Heart left ventricle (tissue), 16 donors: ENCODE results near the gene HOMER1. TPM values are rescaled to one million over a fixed set of nuclear protein-coding genes. Genes with fewer than 3 reads are reported as not detected.

ENCODE experiments used
- ATAC-seq, 4 donors: fragments of 200-7000 bp; cut with Tn5 transposase; one replicate each; pipeline ENCODE4 v1.9.1; 2020 to 2022; ENCODE audit warnings: moderate library complexity in 4 of 4, mild to moderate bottlenecking in 3 of 4, moderate number of reproducible peaks in 1 of 4
- DNase-seq, 5 donors: peaks; one replicate each; pipeline ENCODE4 v3.0.0-alpha.2; 2020
- H3K27ac ChIP-seq, 12 donors: fragments of 200-600 bp; sonication (generic) in 4 of 12; one replicate each; pipeline versions ENCODE4 v1.5.0 to v1.8.0; 2016 to 2022; ENCODE audit warnings: mild to moderate bottlenecking in 2 of 12
- H3K27me3 ChIP-seq, 9 donors: fragments of 200-600 bp; sonication (generic) in 2 of 9; one replicate each; pipeline versions ENCODE4 v1.5.1 to v1.8.0; 2016 to 2022; ENCODE audit warnings: mild to moderate bottlenecking in 3 of 9
- H3K36me3 ChIP-seq, 9 donors: fragments of 200-600 bp; sonication (generic) in 2 of 9; one replicate each; pipeline versions ENCODE4 v1.5.0 to v1.8.0; 2018 to 2022; ENCODE audit warnings: mild to moderate bottlenecking in 2 of 9
- H3K4me1 ChIP-seq, 12 donors: fragments of 200-600 bp; sonication (generic) in 4 of 12; one replicate each; pipeline versions ENCODE4 v1.5.0 to v1.8.0; 2016 to 2022; ENCODE audit warnings: mild to moderate bottlenecking in 3 of 12
- H3K4me3 ChIP-seq, 12 donors: fragments of 200-600 bp; sonication (generic) in 4 of 12; one replicate each; pipeline versions ENCODE4 v1.5.0 to v1.8.0; 2017 to 2022; ENCODE audit warnings: mild to moderate bottlenecking in 9 of 12, moderate library complexity in 4 of 12
- H3K9me3 ChIP-seq, 12 donors: fragments of 200-600 bp; sonication (generic) in 4 of 12; one replicate each; pipeline versions ENCODE4 v1.5.0 to v1.8.0; 2016 to 2022; ENCODE audit warnings: mild to moderate bottlenecking in 1 of 12
- CTCF ChIP-seq, 12 donors: fragments of 200-600 bp; sonication (generic) in 4 of 12; IDR thresholded peaks; one replicate each; pipeline versions ENCODE4 v1.5.0 to v1.8.0; 2018 to 2022; ENCODE audit warnings: antibody characterized with exemption in 12 of 12, mild to moderate bottlenecking in 5 of 12
- POLR2A ChIP-seq, 2 donors: fragments of 450-650 bp; IDR thresholded peaks; one replicate each; pipeline ENCODE4 v1.6.1; 2017; ENCODE audit warnings: antibody characterized with exemption in 2 of 2, mild to moderate bottlenecking in 2 of 2, moderate library complexity in 2 of 2
- WGBS, 4 donors: extraction: QIAGEN DNeasy Blood & Tissue Kit in 2 of 4; methylation state at CpG; one replicate each; pipeline versions ENCODE4 v1.1.5 to v1.1.7; 2013 to 2018; 5-methylcytosine and 5-hydroxymethylcytosine counted together
- intact Hi-C, 10 donors: fragments of 100-400 bp; cut with DNase I; formaldehyde crosslinking; loops; one replicate each; pipeline versions ENCODE4 v1.11.1 to v1.14.2; 2022
- polyA plus RNA-seq, 2 donors: library from polyadenylated mRNA; stranded (reverse); fragments of 200-250 nt; gene quantifications; one replicate each; pipeline ENCODE4 v1.2.3, GENCODE V29; 2013
- total RNA-seq, 9 donors: library from RNA; depleted of rRNA in 2 of 9; stranded (reverse); fragments of >200 nt in 2 of 9; fragmentation: NEBNext Ultra II Directional in 3 of 9; extraction: Animal tissue kit (Norgen Biotek cat#: 25700) in 3 of 9; gene quantifications; one replicate each; pipeline versions ENCODE4 v1.1.0 to v1.2.4, GENCODE V29; 2016 to 2023
- donor health status: ischemic (EF 13 %, LVEDD 7.1; RV severe dilation, severe dysfunction).
- donor health status: healthy with polysubstance abuse.
- donor health status: DM: no; HTN: yes; CAD: no.
- donor health status: DM: no; HTN: no; CAD: no.
- donor health status: ischemic (EF 25% LVEDD 6.9; RV normal size, moderate dysfunction).
- donor health status: ischemic (EF 25% LVEDD 5.7; RV mildly dilated, moderate dysfunction).
- donor health status: healthy.
- donor health status: DM: yes; HTN: yes; CAD: no.
- donor health status: ischemic (EF 35%, LVEDD 5.7; RV mildly dilated, moderate dysfunction).
- donor health status: nonischemic (EF 11% LVEDD 7.7; RV severe dilation, severe dysfunction).
- donor health status: DM: yes; HTN: yes; CAD: no.
- donor health status: PGD.
- donor health status: ischemic (EF 29% LVEDD 5.4; RV normal size, mild dysfunction).
- donor health status: nonischemic (EF 23%, LVEDD 6.1; RV moderate dilation, normal function).

Gene HOMER1
- total and polyA plus RNA-seq, 11 donors = 12.1 to 83.5 (median 51.0) TPM

DNA sequence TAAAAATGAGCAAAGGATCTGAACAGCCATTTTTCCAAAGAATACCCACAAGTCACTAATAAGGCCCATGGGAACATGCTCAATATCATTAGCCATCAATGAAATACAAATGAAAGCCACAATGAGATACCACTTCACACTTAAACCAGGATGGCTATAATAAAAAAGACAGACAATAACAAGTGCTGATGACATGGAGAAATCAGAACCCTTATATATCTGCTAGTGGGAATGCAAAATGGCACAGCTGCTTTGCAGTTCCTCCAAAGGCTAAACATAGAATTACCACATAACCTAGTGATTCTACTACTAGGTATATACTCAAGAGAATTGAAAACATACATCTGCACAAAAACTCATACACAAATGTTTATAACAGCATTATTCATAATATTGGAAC, 83.7 kb downstream of the HOMER1 start:
- H3K4me3 ChIP-seq = no peak overlapping the region
- no peak for DNase-seq
- ATAC-seq = no peak
- no peak for TF ChIP-seq CTCF (IDR thresholded peaks at IDR 0.05)
- no peak for TF ChIP-seq POLR2A (IDR thresholded peaks at IDR 0.05)
- peaks cover 0 to 4% (median 0%) of the 10 kb centered on the region in 9 donors for H3K36me3 ChIP-seq
- intact Hi-C loops = no loop called here
- H3K9me3 ChIP-seq = no peaks in the 10 kb centered on the region
- H3K27me3 ChIP-seq = no peaks in the 10 kb centered on the region
- no peak overlapping the region for H3K27ac ChIP-seq
- H3K4me1 ChIP-seq = peaks cover 0 to 7% (median 0%) of the 10 kb centered on the region in 12 donors

DNA sequence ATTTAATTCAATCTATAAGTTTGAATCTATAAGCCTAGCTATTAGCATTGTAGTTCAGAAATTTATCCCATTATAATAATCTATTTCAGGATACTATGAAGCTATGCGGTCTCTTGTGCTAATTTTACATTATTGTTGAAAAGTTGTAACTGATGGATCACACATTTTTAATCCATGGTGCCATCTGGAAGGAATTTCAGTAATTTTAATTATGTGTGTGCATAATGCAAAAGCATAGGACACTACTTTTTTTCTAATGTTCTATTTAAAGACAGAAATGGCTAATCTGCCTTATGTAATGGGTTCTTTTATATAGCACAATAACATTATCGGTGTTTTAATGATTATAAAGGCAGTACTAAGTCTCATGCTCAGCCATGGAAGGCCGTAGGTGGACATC, 90.6 kb downstream of the HOMER1 start:
- Histone ChIP-seq H3K27me3 (no peaks in the 10 kb centered on the region), H3K4me1 (peaks cover 0 to 19% (median 3%) of the 10 kb centered on the region in 12 donors), H3K36me3 (no peaks in the 10 kb centered on the region), H3K4me3 (no peak overlapping the region), H3K27ac (no peak overlapping the region), H3K9me3 (no peaks in the 10 kb centered on the region)
- no peak for TF ChIP-seq POLR2A (IDR thresholded peaks at IDR 0.05)
- TF ChIP-seq CTCF (IDR thresholded peaks at IDR 0.05) = no peak
- ATAC-seq (no peak), DNase-seq (no peak)
- intact Hi-C loops = no loop called here
- 35 to 55% (median 48%) methylated on average over 3 of the region's 3 CpGs for WGBS, 4 donors

DNA sequence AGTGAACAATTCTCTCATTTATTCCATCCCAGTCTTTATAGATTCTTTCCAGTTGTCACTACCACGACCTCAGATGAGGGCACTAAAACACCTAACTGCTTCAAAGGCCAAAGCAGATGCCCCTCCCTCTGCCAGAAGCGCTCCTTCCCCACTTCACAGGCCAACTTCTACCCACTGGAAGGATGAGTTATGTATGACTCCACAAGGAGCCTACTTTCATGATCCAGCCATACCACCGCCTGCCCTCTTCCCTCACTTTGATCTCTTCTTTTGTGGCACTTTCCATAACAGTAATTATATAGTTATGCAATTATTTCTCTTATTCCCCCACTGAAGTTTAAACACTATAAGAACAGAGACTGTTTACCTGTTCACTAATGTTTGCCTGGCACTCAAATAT, 93.7 kb downstream of the HOMER1 start:
- no peaks in the 10 kb centered on the region for H3K36me3 ChIP-seq
- H3K9me3 ChIP-seq = no peaks in the 10 kb centered on the region
- H3K4me1 ChIP-seq = peaks cover 0 to 24% (median 4%) of the 10 kb centered on the region in 12 donors
- H3K27me3 ChIP-seq = no peaks in the 10 kb centered on the region
- H3K27ac ChIP-seq = no peak overlapping the region
- ATAC-seq = no peak
- intact Hi-C loops = no loop called here
- H3K4me3 ChIP-seq = no peak overlapping the region
- no peak for DNase-seq
- TF ChIP-seq POLR2A (IDR thresholded peaks at IDR 0.05) = no peak
- TF ChIP-seq CTCF (IDR thresholded peaks at IDR 0.05) = no peak
- 82 to 90% (median 83%) methylated on average over 3 of the region's 3 CpGs for WGBS, 4 donors

- Histone ChIP-seq H3K4me3 (no peak overlapping the region), H3K27me3 (no peaks in the 10 kb centered on the region), H3K36me3 (no peaks in the 10 kb centered on the region), H3K9me3 (no peaks in the 10 kb centered on the region), H3K4me1 (peaks cover 0 to 24% (median 0%) of the 10 kb centered on the region in 12 donors), H3K27ac (no peak overlapping the region)
- no peak for TF ChIP-seq POLR2A (IDR thresholded peaks at IDR 0.05)
- TF ChIP-seq CTCF (IDR thresholded peaks at IDR 0.05) = no peak
- DNase-seq (no peak), ATAC-seq (no peak)
- 40 to 57% (median 53%) methylated on average over 5 of the region's 5 CpGs for WGBS, 4 donors
- intact Hi-C loops = no loop called here
Measured at GRCh38 chr5:79418276-79418675, 95.7 kb downstream of the HOMER1 start.
